GM21381 (cell line): ENCODE measurements around the gene TRMT11.

Experiments
- ATAC-seq: cut with Tn5 transposase; IDR thresholded peaks from one replicate; pipeline ENCODE4 v1.9.1; 2021; ENCODE audit warnings: mild to moderate bottlenecking, moderate library complexity; ENCODE audit not compliant: unreplicated experiment

TRMT11 gene

DNA sequence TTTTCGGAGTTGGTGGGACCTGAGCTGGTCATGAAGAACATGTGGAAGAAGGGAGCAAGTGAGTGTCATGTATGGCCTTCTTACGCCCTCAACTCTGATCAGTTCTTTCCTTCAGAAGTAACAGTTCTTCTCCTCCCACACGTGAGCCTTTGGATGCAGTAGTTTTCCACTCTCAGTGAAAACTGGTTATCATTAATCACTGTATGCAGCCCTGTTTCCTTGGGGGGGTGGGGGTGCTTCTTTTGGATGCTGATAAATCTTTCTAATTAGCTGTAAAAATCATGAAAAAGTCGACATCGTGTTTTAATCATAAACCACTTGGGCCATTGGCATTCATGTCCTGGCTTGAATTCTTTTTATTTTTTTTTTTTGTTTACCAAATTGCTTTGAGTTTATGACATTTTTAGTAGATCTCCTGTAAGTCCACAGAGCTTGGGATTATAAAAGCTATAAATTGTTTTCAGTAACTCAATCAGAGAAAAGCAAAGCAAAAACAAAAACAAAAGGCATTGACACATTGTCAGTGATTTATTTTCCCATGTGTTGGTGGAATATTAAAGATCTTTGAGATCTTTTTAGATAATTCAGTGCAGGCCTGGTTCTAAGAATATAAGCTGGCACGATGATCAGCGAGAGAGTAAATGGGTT, 84.8 kb downstream of the TRMT11 start:
- no peak for ATAC-seq

GRCh38 chr6:126072172-126072571, 85.8 kb downstream of the TRMT11 start:
- no peak for ATAC-seq

DNA sequence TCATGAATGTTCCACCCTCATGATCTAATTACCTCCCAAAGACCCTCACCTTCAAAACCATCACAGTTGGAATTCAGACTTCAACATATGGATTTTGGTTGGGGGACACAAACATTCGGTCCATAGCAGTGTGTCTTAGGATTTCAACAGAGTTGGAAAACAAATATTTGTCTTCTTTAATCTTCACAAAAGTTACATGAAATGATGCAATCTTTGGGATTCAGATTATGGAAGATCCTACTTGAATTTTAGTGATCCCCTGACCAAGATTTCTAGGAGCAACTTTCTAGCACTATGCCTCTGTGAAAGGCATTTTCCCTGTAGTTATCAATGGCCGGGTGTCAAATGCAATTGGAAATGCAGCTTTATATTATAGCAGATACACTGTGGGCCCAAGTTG, 86.5 kb downstream of the TRMT11 start:
- ATAC-seq: no peak

DNA sequence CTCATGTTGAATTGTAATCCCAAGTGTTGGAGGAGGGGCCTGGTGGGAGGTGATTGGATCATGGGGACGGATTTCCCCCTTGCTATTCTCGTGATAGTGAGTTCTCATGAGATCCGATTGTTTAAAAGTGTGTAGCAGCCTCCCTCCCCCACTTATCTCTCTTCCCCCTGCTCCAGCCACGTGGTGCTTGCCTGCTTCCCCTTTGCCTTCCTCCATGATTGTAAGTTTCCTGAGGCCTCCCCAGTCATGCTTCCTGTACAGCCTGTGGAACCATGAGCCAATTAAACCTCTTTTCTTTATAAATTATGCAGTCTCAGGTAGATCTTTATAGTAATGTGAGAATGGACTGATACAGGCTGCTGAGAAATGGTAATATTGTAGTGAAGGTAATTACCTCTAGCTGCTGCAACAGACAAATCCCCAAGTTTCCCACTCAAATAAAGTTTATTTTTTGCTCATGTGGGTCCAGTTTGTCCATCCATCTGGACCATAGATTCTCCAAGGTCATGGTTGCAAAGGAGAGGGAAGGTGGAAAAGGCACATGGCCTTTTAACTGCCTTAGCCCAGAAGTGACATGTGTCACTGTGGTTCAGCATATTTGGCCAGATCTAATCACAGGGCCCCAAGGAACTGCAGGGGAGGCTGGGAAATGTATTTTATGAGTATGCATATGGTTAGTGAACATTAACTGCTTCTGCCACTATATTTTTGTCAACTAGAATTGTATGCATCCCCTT, 89.2 kb downstream of the TRMT11 start:
- ATAC-seq: no peak

- ATAC-seq: no peak
Measured at GRCh38 chr6:126076992-126077664, 90.8 kb downstream of the TRMT11 start.

DNA sequence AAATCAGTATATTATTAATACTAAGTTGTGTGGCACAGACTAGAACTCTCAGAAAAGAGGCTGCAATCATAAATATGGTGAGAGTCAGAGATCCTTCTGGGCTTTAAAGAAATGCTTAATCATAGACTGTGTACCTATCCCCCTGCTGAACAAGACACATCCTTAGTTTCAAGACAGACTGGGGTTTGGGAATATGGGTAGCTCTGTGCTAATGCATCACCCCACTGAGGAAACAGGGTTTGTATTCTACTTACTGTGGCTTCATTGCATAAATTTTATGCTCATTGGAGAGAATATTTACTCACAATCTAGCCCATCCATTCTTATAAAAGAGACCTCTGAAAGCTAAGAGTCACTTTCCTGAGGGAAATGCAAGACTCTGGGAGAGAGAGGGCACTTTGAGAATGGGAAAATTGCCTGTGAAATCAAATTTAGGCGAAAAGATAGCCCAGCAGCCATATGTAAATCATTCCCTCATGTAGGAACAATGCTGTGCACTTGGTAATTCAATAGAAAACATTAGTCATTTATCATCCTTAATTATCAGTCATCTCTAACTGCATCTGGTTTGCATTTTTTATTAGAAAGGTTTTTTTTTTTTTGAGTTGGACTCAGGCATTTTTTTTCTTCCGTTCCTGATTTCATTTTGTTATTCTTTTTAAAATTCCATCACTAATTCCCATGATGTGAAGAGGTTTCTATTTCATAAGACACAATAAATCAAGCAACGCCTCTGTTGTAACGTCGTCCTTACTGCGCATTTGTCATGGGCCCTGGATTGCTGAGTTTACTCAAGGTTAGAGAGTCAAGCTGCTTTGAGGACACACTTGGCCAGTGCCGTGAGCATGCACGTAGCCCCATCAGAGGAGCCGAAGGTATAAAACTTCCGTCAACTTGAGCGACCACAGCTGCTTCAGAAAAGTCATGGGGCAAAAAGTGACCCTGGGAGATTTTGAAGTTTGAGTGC, 91.8 kb downstream of the TRMT11 start:
- no peak for ATAC-seq

DNA sequence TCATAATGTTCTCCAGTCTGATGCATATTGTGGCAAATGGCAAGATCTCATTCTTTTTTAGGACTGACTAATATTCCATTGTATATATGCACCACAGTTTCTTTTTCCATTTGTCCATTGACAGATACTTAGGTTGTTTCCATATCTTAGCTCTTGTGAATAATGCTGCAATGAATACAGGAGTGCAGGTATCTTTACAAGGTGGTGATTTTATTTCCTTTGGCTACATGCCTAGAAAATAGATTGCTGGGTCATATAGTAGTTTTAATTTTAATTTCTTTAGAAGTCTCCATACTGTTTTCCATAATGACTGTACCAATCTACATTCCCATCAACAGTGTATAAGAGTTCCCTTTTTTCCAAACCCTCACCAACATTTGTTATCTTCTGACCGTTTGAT, 97.5 kb downstream of the TRMT11 start:
- no peak for ATAC-seq

GRCh38 chr6:126086560-126086959, 100.2 kb downstream of the TRMT11 start:
- ATAC-seq: peak; percentile 73
